ENCODE results near the gene PTAFR.

GRCh38 chr1:28199328-28200233 lies 23.1 kb upstream of the PTAFR start:
- TF ChIP-seq POLR2AphosphoS5 (IDR thresholded peaks at IDR 0.05; ENCODE audit: low read depth, low read length), result no peak
- no peak for TF ChIP-seq SIN3A (IDR thresholded peaks at IDR 0.05; ENCODE audit: borderline replicate concordance, insufficient read depth, low read length)
